Trophoblast cell (in vitro differentiated cells and primary cell): ENCODE data around the gene TSHZ2.
A peak's percentile ranks its signal among the peaks of the same experiment; 100 is the strongest.
"Not testable (repeated sequence)": the region's sequence is repeated elsewhere in the genome, so short reads cannot be mapped to it uniquely, and the experiment has no call there.

ENCODE experiments used
- DNase-seq, 2 donors: peaks; one replicate each; pipeline ENCODE4 v3.0.0-alpha.2; 2016
- H2AFZ ChIP-seq: 2 replicates; pipeline ENCODE4 v1.6.1; 2013; ENCODE audit warnings: low read length, moderate library complexity, mild to moderate bottlenecking; ENCODE audit not compliant: insufficient read depth, poor library complexity
- H2AK5ac ChIP-seq: 2 replicates; pipeline ENCODE4 v1.6.1; 2013; ENCODE audit warnings: mild to moderate bottlenecking, low read length
- H2BK120ac ChIP-seq: 2 replicates; pipeline ENCODE4 v1.6.1; 2013; ENCODE audit warnings: low read length, mild to moderate bottlenecking, moderate library complexity; ENCODE audit not compliant: insufficient read depth, poor library complexity
- H2BK12ac ChIP-seq: 2 replicates; pipeline ENCODE4 v1.6.1; 2013; ENCODE audit warnings: mild to moderate bottlenecking, low read length, moderate library complexity
- H2BK5ac ChIP-seq: 2 replicates; pipeline ENCODE4 v1.6.1; 2013; ENCODE audit warnings: low read length, low read depth, moderate library complexity, mild to moderate bottlenecking; ENCODE audit not compliant: poor library complexity
- H3K14ac ChIP-seq: 2 replicates; pipeline ENCODE4 v1.6.1; 2013; ENCODE audit warnings: mild to moderate bottlenecking, low read length
- H3K18ac ChIP-seq: 2 replicates; pipeline ENCODE4 v1.6.1; 2013; ENCODE audit warnings: mild to moderate bottlenecking, low read length
- H3K23ac ChIP-seq: 2 replicates; pipeline ENCODE4 v1.6.1; 2013; ENCODE audit warnings: low read length
- H3K27ac ChIP-seq: 2 replicates; pipeline ENCODE4 v1.5.1; 2013; ENCODE audit warnings: low read depth, mild to moderate bottlenecking, inconsistent platforms, low read length, moderate library complexity
- H3K27me3 ChIP-seq: 2 replicates; pipeline ENCODE4 v1.6.1; 2013; ENCODE audit warnings: inconsistent platforms, mild to moderate bottlenecking, low read length, moderate library complexity; ENCODE audit not compliant: insufficient read depth
- H3K36me3 ChIP-seq, 2 experiments: 1 replicate in 1 of 2; 2 replicates in 1 of 2; pipeline ENCODE4 v1.6.1; 2013; ENCODE audit warnings: low read length in 2 of 2, mild to moderate bottlenecking in 2 of 2, moderate library complexity in 1 of 2; ENCODE audit not compliant: insufficient read depth in 2 of 2, control insufficient read depth in 1 of 2
- H3K4ac ChIP-seq: 2 replicates; pipeline ENCODE4 v1.6.1; 2013; ENCODE audit warnings: low read depth, mild to moderate bottlenecking, low read length, moderate library complexity
- H3K4me1 ChIP-seq, 2 experiments: 1 replicate in 1 of 2; 2 replicates in 1 of 2; pipeline ENCODE4 v1.6.1; 2013; ENCODE audit warnings: low read length in 2 of 2, mild to moderate bottlenecking in 2 of 2, moderate library complexity in 1 of 2; ENCODE audit not compliant: insufficient read depth in 2 of 2, control insufficient read depth in 1 of 2
- H3K4me2 ChIP-seq: 2 replicates; pipeline ENCODE4 v1.6.1; 2013; ENCODE audit warnings: inconsistent platforms, mild to moderate bottlenecking, low read length, moderate library complexity
- H3K4me3 ChIP-seq: 2 replicates; pipeline ENCODE4 v1.5.1; 2013; ENCODE audit warnings: mild to moderate bottlenecking, low read depth, low read length, inconsistent platforms
- H3K79me1 ChIP-seq: one replicate; pipeline ENCODE4 v1.6.1; 2013; ENCODE audit warnings: low read length
- H3K79me2 ChIP-seq: 2 replicates; pipeline ENCODE4 v1.6.1; 2013; ENCODE audit warnings: low read length, mild to moderate bottlenecking; ENCODE audit not compliant: control insufficient read depth, insufficient read depth, poor library complexity
- H3K9ac ChIP-seq: 2 replicates; pipeline ENCODE4 v1.6.1; 2013; ENCODE audit warnings: mild to moderate bottlenecking, low read length
- H3K9me3 ChIP-seq: 2 replicates; pipeline ENCODE4 v1.6.1; 2013; ENCODE audit warnings: low read depth, mild to moderate bottlenecking, control low read depth, inconsistent platforms, low read length; ENCODE audit not compliant: insufficient read depth
- H4K12ac ChIP-seq: 2 replicates; pipeline ENCODE4 v1.6.1; 2013; ENCODE audit warnings: low read depth, mild to moderate bottlenecking, low read length, moderate library complexity
- H4K8ac ChIP-seq: 2 replicates; pipeline ENCODE4 v1.6.1; 2013; ENCODE audit warnings: low read depth, mild to moderate bottlenecking, low read length, moderate library complexity
- H4K91ac ChIP-seq: one replicate; pipeline ENCODE4 v1.6.1; 2013; ENCODE audit warnings: low read depth, mild to moderate bottlenecking, low read length, moderate library complexity
- WGBS: extraction: QIAGEN DNeasy Blood & Tissue Kit; methylation state at CpG from one replicate; pipeline ENCODE4 v1.1.7; 2013; ENCODE audit warnings: missing lambda C conversion rate; ENCODE audit not compliant: insufficient read length, insufficient coverage; ENCODE audit errors: extremely low coverage; 5-methylcytosine and 5-hydroxymethylcytosine counted together

Gene TSHZ2

GRCh38 chr20:53527196-53527595 lies 555.0 kb downstream of the TSHZ2 start:
- H3K9ac ChIP-seq: no peak overlapping the region
- no peak overlapping the region for H4K8ac ChIP-seq
- WGBS: no CpG with 5 or more reads among the region's 8 CpGs
- no peak overlapping the region for H3K4me2 ChIP-seq
- H3K23ac ChIP-seq: no peak overlapping the region
- H3K27me3 ChIP-seq: no peaks in the 10 kb centered on the region
- no peaks in the 10 kb centered on the region for H3K9me3 ChIP-seq
- H2BK120ac ChIP-seq: no peak overlapping the region
- no peak for DNase-seq
- no peak overlapping the region for H3K4ac ChIP-seq
- no peak overlapping the region for H2AFZ ChIP-seq
- no peak overlapping the region for H2BK12ac ChIP-seq
- no peaks in the 10 kb centered on the region for H3K36me3 ChIP-seq
- H3K18ac ChIP-seq: no peak overlapping the region
- H3K4me1 ChIP-seq: no peaks in the 10 kb centered on the region
- H4K91ac ChIP-seq: no peak overlapping the region
- no peaks in the 10 kb centered on the region for H3K79me2 ChIP-seq
- no peak overlapping the region for H3K14ac ChIP-seq
- H3K4me3 ChIP-seq: no peak overlapping the region
- no peak overlapping the region for H3K27ac ChIP-seq
- no peak overlapping the region for H2BK5ac ChIP-seq
- H3K79me1 ChIP-seq: no peaks in the 10 kb centered on the region
- H4K12ac ChIP-seq: no peak overlapping the region
- H2AK5ac ChIP-seq: no peak overlapping the region

DNA sequence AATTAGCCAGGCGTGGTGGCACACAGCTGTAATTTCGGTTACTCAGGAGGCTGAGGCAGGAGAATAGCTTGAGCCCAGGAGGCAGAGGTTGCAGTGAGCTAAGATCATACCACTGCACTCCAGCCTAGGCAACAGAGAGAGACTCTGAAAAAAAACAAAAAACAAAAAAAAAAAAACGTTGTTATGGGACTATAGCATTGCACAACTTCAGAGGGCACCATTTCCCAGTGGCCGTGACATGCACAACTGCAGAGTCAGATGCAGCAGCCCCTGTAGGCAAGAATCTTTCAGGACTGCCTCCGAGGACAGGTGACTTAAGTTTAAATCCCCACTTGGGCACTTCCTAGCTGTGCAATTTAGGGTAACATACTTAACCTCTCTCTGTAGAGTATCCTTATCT lies 557.5 kb downstream of the TSHZ2 start:
- WGBS: no CpG with 5 or more reads among the region's 5 CpGs
- H3K14ac ChIP-seq: no peak overlapping the region
- H3K79me2 ChIP-seq: no peaks in the 10 kb centered on the region
- peak in 1 of 2 donors; percentile 36 for DNase-seq
- no peak overlapping the region for H3K27ac ChIP-seq
- no peaks in the 10 kb centered on the region for H3K4me1 ChIP-seq
- H4K8ac ChIP-seq: no peak overlapping the region
- no peak overlapping the region for H2BK120ac ChIP-seq
- H3K36me3 ChIP-seq: no peaks in the 10 kb centered on the region
- H3K18ac ChIP-seq: no peak overlapping the region
- no peak overlapping the region for H2AK5ac ChIP-seq
- no peak overlapping the region for H3K4ac ChIP-seq
- no peak overlapping the region for H3K23ac ChIP-seq
- H3K9me3 ChIP-seq: no peaks in the 10 kb centered on the region
- H4K12ac ChIP-seq: no peak overlapping the region
- H2BK12ac ChIP-seq: no peak overlapping the region
- H2AFZ ChIP-seq: no peak overlapping the region
- H3K9ac ChIP-seq: no peak overlapping the region
- H3K27me3 ChIP-seq: no peaks in the 10 kb centered on the region
- no peak overlapping the region for H4K91ac ChIP-seq
- H3K4me3 ChIP-seq: no peak overlapping the region
- H2BK5ac ChIP-seq: no peak overlapping the region
- no peak overlapping the region for H3K4me2 ChIP-seq
- H3K79me1 ChIP-seq: no peaks in the 10 kb centered on the region

DNA sequence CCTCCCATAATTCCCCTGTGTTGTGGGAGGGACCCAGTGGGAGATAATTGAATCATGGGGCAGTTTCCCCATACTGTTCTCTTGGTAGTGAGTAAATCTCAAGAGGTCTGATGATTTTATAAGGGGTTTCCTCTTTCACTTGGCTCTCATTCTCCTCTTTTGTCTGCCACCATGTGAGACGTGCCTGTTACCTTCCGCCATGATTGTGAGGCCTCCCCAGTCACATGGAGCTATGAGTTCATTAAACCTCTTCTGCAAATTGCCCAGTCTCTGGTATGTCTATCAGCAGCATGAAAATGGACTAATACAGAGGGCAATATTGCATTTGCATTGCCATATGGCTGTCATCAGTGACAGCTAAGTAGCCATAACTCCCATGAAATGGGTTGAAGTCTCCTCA lies 558.3 kb downstream of the TSHZ2 start:
- DNase-seq: no peak

GRCh38 chr20:53532654-53533312 lies 560.6 kb downstream of the TSHZ2 start:
- not testable (repeated sequence) for H2BK5ac ChIP-seq, H4K91ac ChIP-seq, H3K23ac ChIP-seq, H3K9me3 ChIP-seq, H3K4me1 ChIP-seq, H3K27ac ChIP-seq, H3K4me3 ChIP-seq, H3K79me1 ChIP-seq, H2BK12ac ChIP-seq, H4K8ac ChIP-seq, H4K12ac ChIP-seq, H2BK120ac ChIP-seq, H3K27me3 ChIP-seq, H2AK5ac ChIP-seq, H3K79me2 ChIP-seq, H3K18ac ChIP-seq, H2AFZ ChIP-seq, H3K4ac ChIP-seq, H3K4me2 ChIP-seq, H3K36me3 ChIP-seq, H3K14ac ChIP-seq, H3K9ac ChIP-seq, DNase-seq
- WGBS: no CpG with 5 or more reads among the region's 6 CpGs

More for the DNA sequence above, 558.3 kb downstream of the TSHZ2 start:
- H3K23ac ChIP-seq: no peak overlapping the region
- no peak overlapping the region for H3K27ac ChIP-seq
- no peaks in the 10 kb centered on the region for H3K79me1 ChIP-seq
- no peak overlapping the region for H2BK5ac ChIP-seq
- H3K4me1 ChIP-seq: no peaks in the 10 kb centered on the region
- H3K36me3 ChIP-seq: no peaks in the 10 kb centered on the region
- no peak overlapping the region for H2AFZ ChIP-seq
- no CpG with 5 or more reads among the region's 2 CpGs for WGBS
- no peaks in the 10 kb centered on the region for H3K27me3 ChIP-seq
- H3K4ac ChIP-seq: no peak overlapping the region
- no peak overlapping the region for H3K9ac ChIP-seq
- no peak overlapping the region for H2BK120ac ChIP-seq
- H3K18ac ChIP-seq: no peak overlapping the region
- H3K14ac ChIP-seq: no peak overlapping the region
- H4K91ac ChIP-seq: no peak overlapping the region
- H3K4me3 ChIP-seq: no peak overlapping the region
- H3K9me3 ChIP-seq: no peaks in the 10 kb centered on the region
- no peak overlapping the region for H4K8ac ChIP-seq
- no peak overlapping the region for H2AK5ac ChIP-seq
- H2BK12ac ChIP-seq: no peak overlapping the region
- no peak overlapping the region for H4K12ac ChIP-seq
- H3K79me2 ChIP-seq: no peaks in the 10 kb centered on the region
- H3K4me2 ChIP-seq: no peak overlapping the region
